Skeletal muscle satellite cell (primary cell): ENCODE results near the gene ZNHIT6.

Experiments
- H3K27me3 ChIP-seq: 2 replicates; pipeline ENCODE4 v1.7.0; 2013; ENCODE audit warnings: low read length; ENCODE audit not compliant: control insufficient read depth, insufficient read depth
- H3K36me3 ChIP-seq: 2 replicates; pipeline ENCODE4 v1.7.0; 2013; ENCODE audit warnings: mild to moderate bottlenecking, control low read depth, low read length; ENCODE audit not compliant: insufficient read depth
- H3K4me1 ChIP-seq: 2 replicates; pipeline ENCODE4 v1.7.0; 2013; ENCODE audit warnings: low read length; ENCODE audit not compliant: control insufficient read depth, insufficient read depth
- H3K4me2 ChIP-seq: 2 replicates; pipeline ENCODE4 v1.7.0; 2013; ENCODE audit warnings: mild to moderate bottlenecking, low read length
- H3K4me3 ChIP-seq: 2 replicates; pipeline ENCODE4 v1.7.0; 2013; ENCODE audit warnings: low read length
- H3K9ac ChIP-seq: 2 replicates; pipeline ENCODE4 v1.7.0; 2013; ENCODE audit warnings: mild to moderate bottlenecking, low read depth, low read length, moderate library complexity
- H3K9me3 ChIP-seq: replicated peaks from 2 replicates; pipeline ENCODE4 v1.7.0; 2013; ENCODE audit warnings: mild to moderate bottlenecking, control low read depth, low read length

ZNHIT6 gene

DNA sequence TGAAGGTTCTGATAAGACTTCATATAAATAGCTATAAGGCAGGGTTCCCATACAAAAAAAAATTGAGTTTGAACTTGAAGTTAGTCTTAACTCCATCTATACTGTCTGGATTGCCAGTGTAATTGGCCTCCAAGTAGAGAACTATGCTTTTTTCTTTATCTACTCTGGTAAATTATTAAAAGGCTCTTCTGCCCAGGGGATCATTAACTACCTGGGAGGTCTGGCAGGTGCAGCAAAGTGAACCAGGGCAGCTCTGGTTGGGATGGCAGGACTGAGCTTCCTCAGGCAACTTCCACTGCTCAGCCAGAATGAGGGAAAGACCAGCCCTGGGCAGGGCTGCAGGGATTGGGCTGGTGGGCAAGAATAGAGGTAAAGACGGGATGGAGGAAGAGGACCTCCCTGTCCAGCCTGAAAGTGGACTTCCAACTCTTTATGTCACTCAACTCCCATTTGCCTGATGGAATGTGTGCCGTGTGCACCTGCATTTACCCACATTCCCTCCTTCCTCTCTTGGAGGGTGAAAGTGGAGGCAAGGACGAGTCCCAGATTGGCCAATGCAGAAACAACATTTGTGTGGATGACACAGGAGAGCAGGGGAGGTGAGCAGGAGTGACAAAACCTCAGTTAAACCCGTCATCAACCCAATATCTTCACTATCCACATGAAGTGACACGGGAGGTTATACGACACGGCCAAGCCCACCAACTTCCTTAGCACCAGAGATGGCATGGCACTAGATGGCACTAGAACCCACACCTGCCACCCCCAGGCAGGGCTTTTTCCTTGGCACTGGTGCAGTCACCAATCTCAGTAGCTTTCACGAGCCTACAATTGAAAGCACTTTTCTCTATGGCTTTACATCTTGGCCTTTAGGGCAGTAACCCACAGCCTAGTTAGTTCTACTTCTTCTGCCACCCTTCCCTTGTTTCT, 102.5 kb downstream of the ZNHIT6 start:
- H3K36me3 ChIP-seq = no peaks in the 10 kb centered on the region
- no peak overlapping the region for H3K4me3 ChIP-seq
- no peaks in the 10 kb centered on the region for H3K27me3 ChIP-seq
- no peak overlapping the region for H3K4me2 ChIP-seq
- peaks cover 41% of the 10 kb centered on the region for H3K4me1 ChIP-seq
- peak overlapping the region; percentile 72 for H3K9ac ChIP-seq
- H3K9me3 ChIP-seq = no peaks in the 10 kb centered on the region

GRCh38 chr1:85604298-85604997, 103.8 kb downstream of the ZNHIT6 start:
- Histone ChIP-seq H3K9ac (no peak overlapping the region), H3K4me2 (no peak overlapping the region), H3K4me1 (peaks cover 33% of the 10 kb centered on the region), H3K9me3 (no peaks in the 10 kb centered on the region), H3K4me3 (no peak overlapping the region), H3K36me3 (no peaks in the 10 kb centered on the region), H3K27me3 (no peaks in the 10 kb centered on the region)

DNA sequence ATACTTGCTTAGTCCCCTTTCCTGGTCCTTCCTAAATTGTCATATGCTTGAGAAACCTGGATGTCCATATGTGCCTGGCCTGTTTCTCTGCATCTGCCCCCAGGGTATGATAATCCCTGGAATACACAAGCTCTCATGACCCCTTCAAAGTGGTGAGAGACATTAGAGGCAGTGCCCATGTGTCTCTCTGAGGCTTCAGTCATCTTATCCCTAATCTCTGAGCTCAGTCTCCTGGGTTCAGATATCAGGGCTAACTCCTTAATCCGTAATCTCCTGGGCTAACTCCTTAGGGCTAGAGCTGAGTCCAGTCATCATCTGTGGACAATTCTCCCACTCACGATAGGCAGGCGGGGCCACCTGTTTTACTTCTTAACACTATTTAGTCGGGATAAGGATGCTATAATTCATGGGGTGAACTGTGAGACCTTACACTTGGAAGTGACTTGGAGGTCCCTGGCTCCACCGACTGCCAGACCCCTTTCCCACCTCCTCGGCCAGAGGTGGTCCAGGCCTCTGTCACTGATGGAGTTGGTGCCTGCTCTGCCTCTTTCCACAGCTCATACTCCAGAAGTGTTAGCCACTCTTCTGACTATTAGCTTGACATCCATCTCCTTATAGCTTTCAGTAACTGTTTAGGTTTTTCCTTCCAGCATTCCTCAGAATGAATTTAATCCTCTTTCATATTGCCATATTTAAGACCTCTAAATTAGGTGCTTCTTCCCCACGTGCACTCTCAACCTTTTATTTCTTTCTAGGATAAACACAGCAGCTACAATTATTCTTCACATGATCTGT, 105.0 kb downstream of the ZNHIT6 start:
- no peak overlapping the region for H3K4me2 ChIP-seq
- H3K27me3 ChIP-seq = no peaks in the 10 kb centered on the region
- H3K4me1 ChIP-seq = peaks cover 28% of the 10 kb centered on the region

DNA sequence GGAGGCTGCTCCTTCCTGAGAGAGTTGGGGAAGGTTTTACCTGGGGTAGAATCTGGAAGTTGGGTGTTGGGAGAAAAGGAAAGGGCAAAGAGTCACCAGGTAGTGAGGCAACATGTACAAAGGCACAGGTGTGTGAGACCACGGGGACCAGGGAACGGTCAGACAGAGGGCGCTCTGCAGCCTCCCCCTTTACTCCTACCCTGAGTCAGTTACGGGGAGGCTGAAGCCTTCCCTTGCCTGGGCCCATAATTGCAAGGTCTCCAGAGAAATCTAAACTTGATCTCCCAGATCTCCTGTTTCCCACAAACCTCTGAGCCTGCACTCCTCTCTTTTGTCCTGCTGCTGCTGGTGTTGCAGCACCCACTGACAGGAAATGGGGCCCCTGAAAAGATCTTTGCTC, 105.7 kb downstream of the ZNHIT6 start:
- Histone ChIP-seq H3K9me3 (no peaks in the 10 kb centered on the region), H3K4me3 (no peak overlapping the region)

More for the DNA sequence above, 105.0 kb downstream of the ZNHIT6 start:
- Histone ChIP-seq H3K9me3 (no peaks in the 10 kb centered on the region), H3K4me3 (no peak overlapping the region), H3K36me3 (no peaks in the 10 kb centered on the region), H3K9ac (no peak overlapping the region)

DNA sequence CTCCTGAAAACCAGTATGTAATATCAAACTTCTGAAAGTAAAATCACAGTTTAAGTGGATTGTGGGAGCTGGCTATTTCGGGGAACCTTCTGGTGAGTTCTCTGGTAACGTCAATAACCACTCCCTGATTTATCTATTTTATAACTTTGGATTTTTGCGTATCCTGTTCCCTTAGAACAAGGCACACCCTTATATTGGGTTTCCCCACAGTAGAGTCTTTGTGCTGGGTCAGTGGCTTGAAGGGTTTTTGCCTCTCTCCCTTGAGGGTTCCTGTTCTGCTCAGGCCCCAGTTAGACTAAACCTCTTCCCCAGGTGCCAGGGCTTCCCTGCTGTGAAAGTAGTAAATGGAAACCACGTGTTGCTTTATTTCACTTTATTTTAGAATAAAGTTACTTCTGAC, 106.3 kb downstream of the ZNHIT6 start:
- Histone ChIP-seq H3K4me2 (no peak overlapping the region), H3K4me3 (no peak overlapping the region), H3K4me1 (peaks cover 18% of the 10 kb centered on the region), H3K9me3 (no peaks in the 10 kb centered on the region), H3K27me3 (no peaks in the 10 kb centered on the region), H3K9ac (no peak overlapping the region), H3K36me3 (no peaks in the 10 kb centered on the region)

More for the DNA sequence above, 105.7 kb downstream of the ZNHIT6 start:
- no peaks in the 10 kb centered on the region for H3K27me3 ChIP-seq
- no peak overlapping the region for H3K9ac ChIP-seq
- H3K4me2 ChIP-seq = no peak overlapping the region
- H3K36me3 ChIP-seq = no peaks in the 10 kb centered on the region
- peaks cover 21% of the 10 kb centered on the region for H3K4me1 ChIP-seq

DNA sequence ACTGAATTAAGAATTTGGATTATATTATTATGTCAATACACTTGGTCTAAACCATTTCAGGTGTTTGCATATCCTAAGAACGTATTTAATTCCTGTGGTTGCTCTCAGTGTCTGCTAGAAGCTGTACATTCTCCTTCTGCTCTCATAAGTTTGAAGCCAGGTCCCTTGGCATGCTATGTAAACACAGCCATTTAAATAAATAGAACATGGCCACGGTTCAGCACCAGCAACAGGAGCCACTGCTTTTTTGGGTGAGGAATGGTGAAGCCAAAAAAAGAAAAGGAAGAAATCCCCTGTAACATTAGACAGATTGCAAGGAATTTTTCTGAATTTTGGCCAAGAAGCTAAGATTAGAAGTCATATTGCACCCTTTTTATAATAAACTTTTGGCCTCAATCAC, 108.6 kb downstream of the ZNHIT6 start:
- Histone ChIP-seq H3K4me2 (no peak overlapping the region), H3K27me3 (no peaks in the 10 kb centered on the region), H3K9me3 (no peaks in the 10 kb centered on the region), H3K9ac (no peak overlapping the region), H3K4me3 (no peak overlapping the region), H3K4me1 (peaks cover 6% of the 10 kb centered on the region), H3K36me3 (no peaks in the 10 kb centered on the region)
